ENCODE results near the gene MSL1. TPM values are rescaled to one million over a fixed set of nuclear protein-coding genes. Genes with fewer than 3 reads are reported as not detected.

Gene MSL1
- total RNA-seq, 3 donors from 2014 or later (not counting 1 experiment from before 2014, with no cell fraction given) = 99.0 to 124 (median 110) TPM

- Mint-ChIP-seq H3K9me3 (no peaks in the 10 kb centered on the region), H3K4me1 (peaks cover 78 to 80% of the 10 kb centered on the region in 2 donors), H3K4me3 (peak within 1 kb of the TSS; percentile 98), H3K27me3 (ENCODE audit: low read depth in 2 of 2) (no peaks in the 10 kb centered on the region), H3K36me3 (no peaks in the 10 kb centered on the region), H3K27ac (peak within 1 kb of the TSS; percentile 94 to 96)
- ATAC-seq = no peak
- Histone ChIP-seq H3K4me3 (ENCODE audit: low read length) (peak within 1 kb of the TSS; percentile 55), H3K27ac (ENCODE audit: low read length) (peak within 1 kb of the TSS; percentile 90), H3K27me3 (ENCODE audit: control insufficient read depth, insufficient read depth, low read length) (no peaks in the 10 kb centered on the region), H3K36me3 (ENCODE audit: control insufficient read depth, insufficient read depth, low read length) (peaks cover 7% of the 10 kb centered on the region), H3K9me3 (ENCODE audit: control insufficient read depth, insufficient read depth, low read length) (no peaks in the 10 kb centered on the region), H3K4me1 (ENCODE audit: control insufficient read depth, insufficient read depth, low read length) (peaks cover 83% of the 10 kb centered on the region)
- TF ChIP-seq CTCF (IDR thresholded peaks at IDR 0.05) = no peak
- DNase-seq = no peak
- intact Hi-C loops (cut with micrococcal nuclease) = loop anchor here (10.0 kb wide), 1 partner anchor 326 kb away; no protein-coding TSS in a partner anchor
- under 1% methylated on average over 16 of the region's 16 CpGs for WGBS (ENCODE audit: insufficient coverage)
These were observed 21.4 kb upstream of the MSL1 start, which contains the start of gene NR1D1 for GRCh38 chr17:40100419-40100668. NR1D1 (minus strand) TSS chr17:40100589; CDS start chr17:40100094, 495 bp downstream.

GRCh38 chr17:40100669-40101366, 21.0 kb upstream of the MSL1 start:
- DNase-seq = peak; percentile 74 to 95
- no peaks in the 10 kb centered on the region for H3K9me3 Mint-ChIP-seq
- intact Hi-C loops (cut with micrococcal nuclease) = loop anchor here (10.0 kb wide), 1 partner anchor 326 kb away; no protein-coding TSS in a partner anchor
- Histone ChIP-seq H3K9me3 (ENCODE audit: control insufficient read depth, insufficient read depth, low read length) (no peaks in the 10 kb centered on the region), H3K27ac (ENCODE audit: low read length) (peak overlapping the region; percentile 90), H3K36me3 (ENCODE audit: control insufficient read depth, insufficient read depth, low read length) (peaks cover 7% of the 10 kb centered on the region), H3K4me3 (ENCODE audit: low read length) (peak overlapping the region; percentile 55), H3K27me3 (ENCODE audit: control insufficient read depth, insufficient read depth, low read length) (no peaks in the 10 kb centered on the region), H3K4me1 (ENCODE audit: control insufficient read depth, insufficient read depth, low read length) (peaks cover 82% of the 10 kb centered on the region)
- WGBS (ENCODE audit: insufficient coverage) = under 1% methylated on average over 24 of the region's 25 CpGs
- peak in 2 of 3 donors; percentile 2 to 7 for ATAC-seq
- peak overlapping the region; percentile 98 for H3K4me3 Mint-ChIP-seq
- H3K27me3 Mint-ChIP-seq (ENCODE audit: low read depth in 2 of 2) = no peaks in the 10 kb centered on the region
- peaks cover 79 to 80% of the 10 kb centered on the region in 2 donors for H3K4me1 Mint-ChIP-seq
- peak overlapping the region; percentile 94 to 96 for H3K27ac Mint-ChIP-seq
- no peak for TF ChIP-seq CTCF (IDR thresholded peaks at IDR 0.05)
- no peaks in the 10 kb centered on the region for H3K36me3 Mint-ChIP-seq

- Mint-ChIP-seq H3K36me3 (no peaks in the 10 kb centered on the region), H3K4me1 (peaks cover 79 to 80% of the 10 kb centered on the region in 2 donors), H3K27me3 (ENCODE audit: low read depth in 2 of 2) (no peaks in the 10 kb centered on the region), H3K4me3 (peak overlapping the region; percentile 98), H3K27ac (peak overlapping the region in 1 of 2 donors; percentile 94), H3K9me3 (no peaks in the 10 kb centered on the region)
- DNase-seq (no peak), ATAC-seq (no peak)
- no peaks in the 10 kb centered on the region for H3K9me3 ChIP-seq (ENCODE audit: control insufficient read depth, insufficient read depth, low read length)
- no peak overlapping the region for H3K4me3 ChIP-seq (ENCODE audit: low read length)
- intact Hi-C loops (cut with micrococcal nuclease) = loop anchor here (10.0 kb wide), 1 partner anchor 327 kb away; no protein-coding TSS in a partner anchor
- H3K4me1 ChIP-seq (ENCODE audit: control insufficient read depth, insufficient read depth, low read length) = peaks cover 82% of the 10 kb centered on the region
- 74% methylated on average over 12 of the region's 16 CpGs for WGBS (ENCODE audit: insufficient coverage)
- no peak for TF ChIP-seq CTCF (IDR thresholded peaks at IDR 0.05)
- H3K27me3 ChIP-seq (ENCODE audit: control insufficient read depth, insufficient read depth, low read length) = no peaks in the 10 kb centered on the region
- H3K36me3 ChIP-seq (ENCODE audit: control insufficient read depth, insufficient read depth, low read length) = peaks cover 7% of the 10 kb centered on the region
- H3K27ac ChIP-seq (ENCODE audit: low read length) = peak overlapping the region; percentile 36
These were observed 20.2 kb upstream of the MSL1 start for GRCh38 chr17:40101367-40102210.
